WTC11 (cell line): ENCODE results near the gene JOSD2. TPM values are rescaled to one million over a fixed set of nuclear protein-coding genes. Genes with fewer than 3 reads are reported as not detected.

Experiments
- ATAC-seq: fragments of 200-7000 bp; cut with Tn5 transposase; 2 replicates; pipeline ENCODE4 v1.10.0; 2021; ENCODE audit warnings: mild to moderate bottlenecking, moderate library complexity
- CTCF ChIA-PET: fragments of 300-600 bp; sonication (Branson Sonifier 250); formaldehyde crosslinking; loops from one replicate; lab custom pipeline; 2021; ENCODE audit warnings: antibody characterized with exemption; lab: Charles Lee
- POLR2A ChIA-PET: fragments of 350-600 bp; sonication (Branson Sonifier 250); formaldehyde crosslinking; loops from one replicate; lab custom pipeline; 2021; ENCODE audit warnings: antibody characterized with exemption; lab: Charles Lee
- DNase-seq: peaks from one replicate; pipeline ENCODE4 v3.0.0; 2021; ENCODE audit warnings: low spot score
- H3K27ac Mint-ChIP-seq: 2 replicates; pipeline ENCODE4 v1.8.0; 2021; ENCODE audit warnings: mixed read lengths
- H3K27me3 Mint-ChIP-seq: 2 replicates; pipeline ENCODE4 v1.8.0; 2021; ENCODE audit warnings: low read depth, mild to moderate bottlenecking, moderate library complexity, mixed read lengths
- H3K36me3 Mint-ChIP-seq: 2 replicates; pipeline ENCODE4 v1.8.0; 2021; ENCODE audit warnings: mixed read lengths
- H3K4me1 Mint-ChIP-seq: 2 replicates; pipeline ENCODE4 v1.8.0; 2022; ENCODE audit warnings: mixed read lengths
- H3K4me3 Mint-ChIP-seq: 2 replicates; pipeline ENCODE4 v1.8.0; 2021; ENCODE audit warnings: mild to moderate bottlenecking, moderate library complexity, mixed read lengths
- H3K9me3 Mint-ChIP-seq: 2 replicates; pipeline ENCODE4 v1.8.0; 2021; ENCODE audit warnings: mixed read lengths
- ATF1 ChIP-seq: sonication (generic); formaldehyde crosslinking; IDR thresholded peaks from 2 replicates; pipeline ENCODE4 v1.8.1; 2023; ENCODE audit warnings: mild to moderate bottlenecking, moderate library complexity, missing genetic modification reagents
- ETV6 ChIP-seq: sonication (generic); formaldehyde crosslinking; IDR thresholded peaks from 2 replicates; pipeline ENCODE4 v1.8.1; 2022; ENCODE audit warnings: mild to moderate bottlenecking, missing genetic modification reagents
- FOXK1 ChIP-seq: sonication (generic); formaldehyde crosslinking; IDR thresholded peaks from 2 replicates; pipeline ENCODE4 v1.8.0; 2022; ENCODE audit warnings: mild to moderate bottlenecking, moderate library complexity, missing genetic modification reagents
- GTF2I ChIP-seq: fragments of 250-450 bp; sonication (Bioruptor Pico); conservative IDR thresholded peaks from 2 replicates; pipeline ENCODE4 v1.4.0; 2021; ENCODE audit warnings: mild to moderate bottlenecking
- NFATC4 ChIP-seq: fragments of 250-450 bp; sonication (Bioruptor Pico); IDR thresholded peaks from 2 replicates; pipeline ENCODE4 v1.9.0; 2021; ENCODE audit warnings: mild to moderate bottlenecking
- RELA ChIP-seq: sonication (generic); formaldehyde crosslinking; IDR thresholded peaks from 2 replicates; pipeline ENCODE4 v1.8.1; 2022; ENCODE audit warnings: missing genetic modification reagents, mild to moderate bottlenecking, borderline replicate concordance
- TEAD1 ChIP-seq: sonication (generic); formaldehyde crosslinking; IDR thresholded peaks from 2 replicates; pipeline ENCODE4 v1.8.0; 2022; ENCODE audit warnings: mild to moderate bottlenecking, missing genetic modification reagents
- ZNF138 ChIP-seq: sonication (generic); formaldehyde crosslinking; conservative IDR thresholded peaks from 2 replicates; pipeline ENCODE4 v1.8.1; 2022; ENCODE audit warnings: mild to moderate bottlenecking, moderate library complexity, missing genetic modification reagents
- ZNF416 ChIP-seq: fragments of 250-450 bp; sonication (Bioruptor Pico); IDR thresholded peaks from 2 replicates; pipeline ENCODE4 v1.9.0; 2021; ENCODE audit warnings: mild to moderate bottlenecking, inconsistent platforms
- ZNF671 ChIP-seq: fragments of 250-450 bp; sonication (Bioruptor Pico); IDR thresholded peaks from 2 replicates; pipeline ENCODE4 v1.8.0; 2021; ENCODE audit warnings: mild to moderate bottlenecking
- total RNA-seq: library from RNA; stranded (reverse); gene quantifications from 3 replicates; pipeline ENCODE4 v1.2.3, GENCODE V29; 2021
- TF ChIP-seq, protein P1 (sequence below): sonication (generic); formaldehyde crosslinking; IDR thresholded peaks from 2 replicates; pipeline ENCODE4 v1.8.0; 2022; ENCODE audit warnings: mild to moderate bottlenecking, missing genetic modification reagents
- TF ChIP-seq, protein P2 (sequence below): sonication (generic); formaldehyde crosslinking; IDR thresholded peaks from 2 replicates; pipeline ENCODE4 v1.8.0; 2023; ENCODE audit warnings: missing genetic modification reagents
- TF ChIP-seq, protein P3 (sequence below): sonication (generic); formaldehyde crosslinking; IDR thresholded peaks from 2 replicates; pipeline ENCODE4 v1.8.0; 2022; ENCODE audit warnings: mild to moderate bottlenecking, missing genetic modification reagents
- TF ChIP-seq, protein P4 (sequence below): fragments of 250-450 bp; sonication (Bioruptor Pico); IDR thresholded peaks from 2 replicates; pipeline ENCODE4 v1.9.0; 2021; ENCODE audit warnings: moderate library complexity, mild to moderate bottlenecking, inconsistent platforms, borderline replicate concordance
- TF ChIP-seq, protein P5 (sequence below): fragments of 250-450 bp; sonication (Bioruptor Pico); IDR thresholded peaks from 2 replicates; pipeline ENCODE4 v1.8.0; 2021; ENCODE audit warnings: mild to moderate bottlenecking
- TF ChIP-seq, protein P6 (sequence below): sonication (generic); formaldehyde crosslinking; IDR thresholded peaks from 2 replicates; pipeline ENCODE4 v1.8.1; 2023; ENCODE audit warnings: mild to moderate bottlenecking, moderate library complexity, missing genetic modification reagents
- TF ChIP-seq, protein P7 (sequence below): sonication (generic); formaldehyde crosslinking; IDR thresholded peaks from 2 replicates; pipeline ENCODE4 v1.8.1; 2023; ENCODE audit warnings: mild to moderate bottlenecking, missing genetic modification reagents
- TF ChIP-seq, protein P8 (sequence below): fragments of 250-450 bp; sonication (Bioruptor Pico); conservative IDR thresholded peaks from 2 replicates; pipeline ENCODE4 v1.9.0; 2021; ENCODE audit warnings: mild to moderate bottlenecking
- TF ChIP-seq, protein P9 (sequence below): fragments of 250-450 bp; sonication (Bioruptor Pico); IDR thresholded peaks from 2 replicates; pipeline ENCODE4 v1.9.0; 2021; ENCODE audit warnings: mild to moderate bottlenecking, borderline replicate concordance

The JOSD2 gene
- total RNA-seq, 1 experiment from 2014 or later: 4.0 TPM

DNA sequence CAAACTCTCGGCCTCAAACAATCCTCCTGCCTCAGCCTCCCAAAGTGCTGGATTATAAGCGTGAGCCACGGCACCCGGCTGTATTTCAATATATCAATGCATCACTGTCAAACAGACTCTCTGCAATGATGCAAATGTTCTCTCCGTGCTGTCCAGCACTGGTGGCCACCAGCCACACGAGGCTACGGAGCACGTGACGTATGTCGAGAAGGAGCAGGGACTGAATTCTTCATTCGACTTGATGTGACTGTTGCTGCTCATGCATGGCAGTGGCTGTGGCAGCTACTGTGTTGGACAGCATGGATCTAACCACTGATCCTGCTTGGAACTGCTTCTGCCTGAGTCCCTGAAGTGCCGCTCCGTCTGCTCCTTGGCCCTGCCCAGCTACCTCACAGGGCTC, 47.5 kb upstream of the JOSD2 start:
- no peak overlapping the region for H3K27ac Mint-ChIP-seq
- no peak for DNase-seq
- no peak for ATAC-seq
- H3K36me3 Mint-ChIP-seq: no peaks in the 10 kb centered on the region
- ChIA-PET POLR2A (interaction anchor here (0.6 kb wide), 1 partner anchor 210 kb away, joined by 3 read pairs; no protein-coding TSS in a partner anchor), CTCF (interaction anchor here (0.9 to 6.7 kb wide), 2 partner anchors 19 to 34 kb away, joined by 3 to 200 read pairs; no protein-coding TSS in a partner anchor)
- H3K4me1 Mint-ChIP-seq: peaks cover 14% of the 10 kb centered on the region
- peaks cover 59% of the 10 kb centered on the region for H3K27me3 Mint-ChIP-seq
- H3K9me3 Mint-ChIP-seq: no peaks in the 10 kb centered on the region
- TF ChIP-seq, protein P1, sequence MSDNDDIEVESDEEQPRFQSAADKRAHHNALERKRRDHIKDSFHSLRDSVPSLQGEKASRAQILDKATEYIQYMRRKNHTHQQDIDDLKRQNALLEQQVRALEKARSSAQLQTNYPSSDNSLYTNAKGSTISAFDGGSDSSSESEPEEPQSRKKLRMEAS (CRISPR knock-in tag): no peak
- TF ChIP-seq ZNF671 (CRISPR knock-in tag) (no peak), TEAD1 (CRISPR knock-in tag) (no peak), ZNF138 (no peak), ETV6 (CRISPR knock-in tag) (no peak), RELA (no peak), ZNF416 (CRISPR knock-in tag) (no peak), FOXK1 (CRISPR knock-in tag) (no peak)
- TF ChIP-seq, protein P2, sequence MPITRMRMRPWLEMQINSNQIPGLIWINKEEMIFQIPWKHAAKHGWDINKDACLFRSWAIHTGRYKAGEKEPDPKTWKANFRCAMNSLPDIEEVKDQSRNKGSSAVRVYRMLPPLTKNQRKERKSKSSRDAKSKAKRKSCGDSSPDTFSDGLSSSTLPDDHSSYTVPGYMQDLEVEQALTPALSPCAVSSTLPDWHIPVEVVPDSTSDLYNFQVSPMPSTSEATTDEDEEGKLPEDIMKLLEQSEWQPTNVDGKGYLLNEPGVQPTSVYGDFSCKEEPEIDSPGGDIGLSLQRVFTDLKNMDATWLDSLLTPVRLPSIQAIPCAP (CRISPR knock-in tag): no peak
- TF ChIP-seq, protein P3, sequence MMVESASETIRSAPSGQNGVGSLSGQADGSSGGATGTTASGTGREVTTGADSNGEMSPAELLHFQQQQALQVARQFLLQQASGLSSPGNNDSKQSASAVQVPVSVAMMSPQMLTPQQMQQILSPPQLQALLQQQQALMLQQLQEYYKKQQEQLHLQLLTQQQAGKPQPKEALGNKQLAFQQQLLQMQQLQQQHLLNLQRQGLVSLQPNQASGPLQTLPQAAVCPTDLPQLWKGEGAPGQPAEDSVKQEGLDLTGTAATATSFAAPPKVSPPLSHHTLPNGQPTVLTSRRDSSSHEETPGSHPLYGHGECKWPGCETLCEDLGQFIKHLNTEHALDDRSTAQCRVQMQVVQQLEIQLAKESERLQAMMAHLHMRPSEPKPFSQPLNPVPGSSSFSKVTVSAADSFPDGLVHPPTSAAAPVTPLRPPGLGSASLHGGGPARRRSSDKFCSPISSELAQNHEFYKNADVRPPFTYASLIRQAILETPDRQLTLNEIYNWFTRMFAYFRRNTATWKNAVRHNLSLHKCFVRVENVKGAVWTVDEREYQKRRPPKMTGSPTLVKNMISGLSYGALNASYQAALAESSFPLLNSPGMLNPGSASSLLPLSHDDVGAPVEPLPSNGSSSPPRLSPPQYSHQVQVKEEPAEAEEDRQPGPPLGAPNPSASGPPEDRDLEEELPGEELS (CRISPR knock-in tag): no peak
- TF ChIP-seq, protein P4, sequence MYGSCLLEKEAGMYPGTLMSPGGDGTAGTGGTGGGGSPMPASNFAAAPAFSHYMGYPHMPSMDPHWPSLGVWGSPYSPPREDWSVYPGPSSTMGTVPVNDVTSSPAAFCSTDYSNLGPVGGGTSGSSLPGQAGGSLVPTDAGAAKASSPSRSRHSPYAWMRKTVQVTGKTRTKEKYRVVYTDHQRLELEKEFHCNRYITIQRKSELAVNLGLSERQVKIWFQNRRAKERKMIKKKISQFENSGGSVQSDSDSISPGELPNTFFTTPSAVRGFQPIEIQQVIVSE (CRISPR knock-in tag): no peak
- TF ChIP-seq, protein P5, sequence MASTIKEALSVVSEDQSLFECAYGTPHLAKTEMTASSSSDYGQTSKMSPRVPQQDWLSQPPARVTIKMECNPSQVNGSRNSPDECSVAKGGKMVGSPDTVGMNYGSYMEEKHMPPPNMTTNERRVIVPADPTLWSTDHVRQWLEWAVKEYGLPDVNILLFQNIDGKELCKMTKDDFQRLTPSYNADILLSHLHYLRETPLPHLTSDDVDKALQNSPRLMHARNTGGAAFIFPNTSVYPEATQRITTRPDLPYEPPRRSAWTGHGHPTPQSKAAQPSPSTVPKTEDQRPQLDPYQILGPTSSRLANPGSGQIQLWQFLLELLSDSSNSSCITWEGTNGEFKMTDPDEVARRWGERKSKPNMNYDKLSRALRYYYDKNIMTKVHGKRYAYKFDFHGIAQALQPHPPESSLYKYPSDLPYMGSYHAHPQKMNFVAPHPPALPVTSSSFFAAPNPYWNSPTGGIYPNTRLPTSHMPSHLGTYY: no peak
- TF ChIP-seq, protein P6, sequence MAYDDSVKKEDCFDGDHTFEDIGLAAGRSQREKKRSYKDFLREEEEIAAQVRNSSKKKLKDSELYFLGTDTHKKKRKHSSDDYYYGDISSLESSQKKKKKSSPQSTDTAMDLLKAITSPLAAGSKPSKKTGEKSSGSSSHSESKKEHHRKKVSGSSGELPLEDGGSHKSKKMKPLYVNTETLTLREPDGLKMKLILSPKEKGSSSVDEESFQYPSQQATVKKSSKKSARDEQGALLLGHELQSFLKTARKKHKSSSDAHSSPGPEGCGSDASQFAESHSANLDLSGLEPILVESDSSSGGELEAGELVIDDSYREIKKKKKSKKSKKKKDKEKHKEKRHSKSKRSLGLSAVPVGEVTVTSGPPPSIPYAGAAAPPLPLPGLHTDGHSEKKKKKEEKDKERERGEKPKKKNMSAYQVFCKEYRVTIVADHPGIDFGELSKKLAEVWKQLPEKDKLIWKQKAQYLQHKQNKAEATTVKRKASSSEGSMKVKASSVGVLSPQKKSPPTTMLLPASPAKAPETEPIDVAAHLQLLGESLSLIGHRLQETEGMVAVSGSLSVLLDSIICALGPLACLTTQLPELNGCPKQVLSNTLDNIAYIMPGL (CRISPR knock-in tag): no peak
- no peak overlapping the region for H3K4me3 Mint-ChIP-seq

DNA sequence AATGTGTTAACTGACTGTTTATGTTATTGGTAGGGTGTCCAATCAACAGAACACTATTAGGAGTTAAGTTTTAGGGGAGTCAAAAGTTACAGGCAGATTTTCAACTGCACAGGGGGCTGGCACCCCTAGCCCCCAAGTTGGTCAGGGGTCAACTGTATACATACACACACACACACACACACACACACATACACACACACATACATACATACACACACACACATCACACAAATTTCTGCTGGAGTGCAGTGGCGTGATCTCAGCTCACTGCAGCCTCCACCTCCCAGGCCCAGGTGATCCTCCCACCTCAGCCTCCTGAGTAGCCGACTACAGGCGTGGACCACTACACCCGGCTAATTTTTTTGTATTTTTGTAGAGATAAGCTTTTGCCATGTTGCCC, 47.0 kb upstream of the JOSD2 start:
- DNase-seq (no peak), ATAC-seq (no peak)
- H3K27ac Mint-ChIP-seq: no peak overlapping the region
- H3K4me3 Mint-ChIP-seq: no peak overlapping the region
- ChIA-PET POLR2A (interaction anchor here (0.6 kb wide), 1 partner anchor 210 kb away, joined by 3 read pairs; no protein-coding TSS in a partner anchor), CTCF (interaction anchor here (0.9 to 6.7 kb wide), 6 partner anchors 10 to 164 kb away, joined by 3 to 200 read pairs (median 22); partner anchors contain the start of gene CLEC11A)
- peaks cover 13% of the 10 kb centered on the region for H3K4me1 Mint-ChIP-seq
- peaks cover 59% of the 10 kb centered on the region for H3K27me3 Mint-ChIP-seq
- H3K9me3 Mint-ChIP-seq: no peaks in the 10 kb centered on the region
- no peaks in the 10 kb centered on the region for H3K36me3 Mint-ChIP-seq
- TF ChIP-seq, protein P2 (CRISPR knock-in tag): no peak
- TF ChIP-seq NFATC4 (CRISPR knock-in tag) (no peak), ZNF671 (CRISPR knock-in tag) (no peak), ETV6 (CRISPR knock-in tag) (no peak), ATF1 (CRISPR knock-in tag) (no peak), GTF2I (no peak)
- TF ChIP-seq, protein P7, sequence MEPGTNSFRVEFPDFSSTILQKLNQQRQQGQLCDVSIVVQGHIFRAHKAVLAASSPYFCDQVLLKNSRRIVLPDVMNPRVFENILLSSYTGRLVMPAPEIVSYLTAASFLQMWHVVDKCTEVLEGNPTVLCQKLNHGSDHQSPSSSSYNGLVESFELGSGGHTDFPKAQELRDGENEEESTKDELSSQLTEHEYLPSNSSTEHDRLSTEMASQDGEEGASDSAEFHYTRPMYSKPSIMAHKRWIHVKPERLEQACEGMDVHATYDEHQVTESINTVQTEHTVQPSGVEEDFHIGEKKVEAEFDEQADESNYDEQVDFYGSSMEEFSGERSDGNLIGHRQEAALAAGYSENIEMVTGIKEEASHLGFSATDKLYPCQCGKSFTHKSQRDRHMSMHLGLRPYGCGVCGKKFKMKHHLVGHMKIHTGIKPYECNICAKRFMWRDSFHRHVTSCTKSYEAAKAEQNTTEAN (CRISPR knock-in tag): no peak
- TF ChIP-seq, protein P8, sequence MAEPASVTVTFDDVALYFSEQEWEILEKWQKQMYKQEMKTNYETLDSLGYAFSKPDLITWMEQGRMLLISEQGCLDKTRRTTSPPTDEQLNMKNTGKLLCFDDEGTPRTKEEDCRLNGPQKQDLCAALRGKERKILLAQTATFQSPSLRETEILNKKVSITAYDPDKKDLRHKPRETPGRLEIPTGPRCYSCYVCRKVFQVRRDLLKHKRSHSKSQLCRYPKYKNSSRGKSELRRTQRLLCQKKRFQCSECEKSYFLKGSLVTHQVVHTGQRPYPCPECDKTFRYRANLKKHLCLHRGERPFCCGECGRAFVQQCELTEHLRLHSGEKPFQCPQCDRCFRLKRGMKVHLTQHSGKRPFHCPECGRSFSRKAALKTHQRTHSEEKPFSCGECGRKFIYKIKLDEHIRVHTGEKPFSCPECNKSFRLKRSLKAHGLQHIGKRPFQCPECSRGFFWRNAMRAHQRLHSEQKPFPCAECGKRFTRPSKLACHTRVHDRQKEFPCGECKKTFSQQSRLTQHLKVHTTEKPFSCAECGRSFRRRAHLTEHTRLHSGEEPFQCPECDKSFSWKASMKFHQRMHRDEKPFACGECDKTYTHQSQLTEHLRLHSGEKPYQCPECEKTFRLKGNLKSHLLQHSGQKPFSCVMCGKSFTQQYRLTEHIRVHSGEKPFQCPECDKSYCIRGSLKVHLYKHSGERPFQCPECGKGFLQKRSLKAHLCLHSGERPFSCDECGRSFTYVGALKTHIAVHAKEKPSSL (CRISPR knock-in tag): no peak
- TF ChIP-seq, protein P9, sequence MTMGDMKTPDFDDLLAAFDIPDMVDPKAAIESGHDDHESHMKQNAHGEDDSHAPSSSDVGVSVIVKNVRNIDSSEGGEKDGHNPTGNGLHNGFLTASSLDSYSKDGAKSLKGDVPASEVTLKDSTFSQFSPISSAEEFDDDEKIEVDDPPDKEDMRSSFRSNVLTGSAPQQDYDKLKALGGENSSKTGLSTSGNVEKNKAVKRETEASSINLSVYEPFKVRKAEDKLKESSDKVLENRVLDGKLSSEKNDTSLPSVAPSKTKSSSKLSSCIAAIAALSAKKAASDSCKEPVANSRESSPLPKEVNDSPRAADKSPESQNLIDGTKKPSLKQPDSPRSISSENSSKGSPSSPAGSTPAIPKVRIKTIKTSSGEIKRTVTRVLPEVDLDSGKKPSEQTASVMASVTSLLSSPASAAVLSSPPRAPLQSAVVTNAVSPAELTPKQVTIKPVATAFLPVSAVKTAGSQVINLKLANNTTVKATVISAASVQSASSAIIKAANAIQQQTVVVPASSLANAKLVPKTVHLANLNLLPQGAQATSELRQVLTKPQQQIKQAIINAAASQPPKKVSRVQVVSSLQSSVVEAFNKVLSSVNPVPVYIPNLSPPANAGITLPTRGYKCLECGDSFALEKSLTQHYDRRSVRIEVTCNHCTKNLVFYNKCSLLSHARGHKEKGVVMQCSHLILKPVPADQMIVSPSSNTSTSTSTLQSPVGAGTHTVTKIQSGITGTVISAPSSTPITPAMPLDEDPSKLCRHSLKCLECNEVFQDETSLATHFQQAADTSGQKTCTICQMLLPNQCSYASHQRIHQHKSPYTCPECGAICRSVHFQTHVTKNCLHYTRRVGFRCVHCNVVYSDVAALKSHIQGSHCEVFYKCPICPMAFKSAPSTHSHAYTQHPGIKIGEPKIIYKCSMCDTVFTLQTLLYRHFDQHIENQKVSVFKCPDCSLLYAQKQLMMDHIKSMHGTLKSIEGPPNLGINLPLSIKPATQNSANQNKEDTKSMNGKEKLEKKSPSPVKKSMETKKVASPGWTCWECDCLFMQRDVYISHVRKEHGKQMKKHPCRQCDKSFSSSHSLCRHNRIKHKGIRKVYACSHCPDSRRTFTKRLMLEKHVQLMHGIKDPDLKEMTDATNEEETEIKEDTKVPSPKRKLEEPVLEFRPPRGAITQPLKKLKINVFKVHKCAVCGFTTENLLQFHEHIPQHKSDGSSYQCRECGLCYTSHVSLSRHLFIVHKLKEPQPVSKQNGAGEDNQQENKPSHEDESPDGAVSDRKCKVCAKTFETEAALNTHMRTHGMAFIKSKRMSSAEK: no peak
